ENCODE measurements around the gene CERS5.
A peak's percentile ranks its signal among the peaks of the same experiment; 100 is the strongest.
"Not testable (repeated sequence)": the region's sequence is repeated elsewhere in the genome, so short reads cannot be mapped to it uniquely, and the experiment has no call there.

CERS5 gene

DNA sequence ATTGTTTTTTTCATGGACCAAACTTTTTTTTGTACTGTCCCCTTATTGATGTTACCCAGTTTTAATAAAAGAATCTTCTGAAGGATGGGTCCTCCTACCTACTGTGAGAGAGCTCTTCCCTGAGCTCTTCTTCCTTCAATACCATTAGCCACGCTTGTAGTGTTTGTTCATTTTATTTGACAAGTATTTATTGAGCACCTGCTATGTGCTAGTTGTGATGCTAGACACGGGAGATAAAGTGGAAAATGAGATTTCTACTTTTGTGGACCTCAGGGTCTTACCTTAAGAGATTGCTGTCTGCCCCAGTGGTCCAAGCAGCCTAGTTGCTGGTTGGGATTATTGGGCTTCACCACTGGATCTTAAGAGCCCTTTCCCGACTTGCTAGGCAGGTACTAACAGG lies 66.6 kb downstream of the CERS5 start:
- no peak for DNase-seq

DNA sequence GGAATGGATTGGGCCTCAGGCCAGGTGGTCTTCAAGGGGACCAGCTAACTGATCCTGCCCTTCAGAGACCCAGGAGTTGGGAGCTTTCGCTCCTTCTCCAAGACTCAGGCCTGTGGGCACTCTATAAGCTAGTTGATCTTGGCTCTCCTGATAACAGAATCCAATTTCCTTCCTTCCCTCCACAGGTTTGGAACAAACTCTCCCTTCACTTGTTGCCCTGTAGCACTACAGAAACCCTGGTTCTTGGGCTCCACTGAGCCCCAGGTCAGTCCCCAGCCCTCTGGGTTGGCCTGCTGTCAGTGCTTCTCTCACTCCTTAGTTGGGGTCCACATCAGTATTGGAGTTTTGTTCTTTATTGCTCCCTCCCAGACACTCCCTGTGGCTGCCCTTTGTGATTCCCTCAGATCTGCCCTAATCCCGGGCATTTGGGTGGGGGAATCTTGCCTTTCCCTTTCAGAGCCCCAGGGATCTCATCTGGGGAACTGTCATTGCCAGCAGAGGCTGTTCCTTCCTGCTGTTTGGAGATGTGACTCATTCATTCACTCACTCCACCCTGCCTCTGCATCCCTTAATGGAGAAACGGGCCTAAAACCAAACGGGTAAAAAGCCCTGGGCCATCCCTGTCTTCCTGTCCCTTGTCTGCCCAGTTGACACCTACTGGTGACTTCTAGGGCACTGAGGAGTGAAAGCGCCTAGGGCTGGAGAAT lies 67.7 kb downstream of the CERS5 start:
- no peak for DNase-seq

GRCh38 chr12:50097952-50098351 lies 69.2 kb downstream of the CERS5 start:
- no peak for DNase-seq

- no peak for DNase-seq
Observed at GRCh38 chr12:50090391-50090790, 76.8 kb downstream of the CERS5 start.

DNA sequence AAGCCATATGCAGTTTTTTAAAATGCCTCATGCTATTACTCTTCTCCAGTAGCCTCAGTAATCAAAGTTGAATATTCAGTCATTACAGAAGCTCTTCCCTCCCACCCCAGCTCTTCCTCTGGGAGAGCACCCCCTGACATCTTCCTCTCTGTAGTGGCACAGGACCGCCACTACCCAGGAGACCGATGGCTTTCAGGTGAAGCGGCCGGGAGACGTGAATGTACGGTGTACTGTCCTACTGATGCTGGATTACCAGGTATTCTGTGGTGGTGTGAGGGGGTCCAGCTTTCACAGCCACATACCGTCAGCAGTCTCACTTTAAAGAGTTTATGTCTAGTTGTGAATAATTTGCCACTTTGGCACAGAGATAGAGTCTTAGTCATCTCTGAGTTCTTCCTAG lies 77.4 kb downstream of the CERS5 start:
- no peak for DNase-seq

GRCh38 chr12:50088577-50089335 lies 78.4 kb downstream of the CERS5 start:
- no peak for DNase-seq

- no peak for DNase-seq
Observed at GRCh38 chr12:50087995-50088394, 79.2 kb downstream of the CERS5 start.

DNA sequence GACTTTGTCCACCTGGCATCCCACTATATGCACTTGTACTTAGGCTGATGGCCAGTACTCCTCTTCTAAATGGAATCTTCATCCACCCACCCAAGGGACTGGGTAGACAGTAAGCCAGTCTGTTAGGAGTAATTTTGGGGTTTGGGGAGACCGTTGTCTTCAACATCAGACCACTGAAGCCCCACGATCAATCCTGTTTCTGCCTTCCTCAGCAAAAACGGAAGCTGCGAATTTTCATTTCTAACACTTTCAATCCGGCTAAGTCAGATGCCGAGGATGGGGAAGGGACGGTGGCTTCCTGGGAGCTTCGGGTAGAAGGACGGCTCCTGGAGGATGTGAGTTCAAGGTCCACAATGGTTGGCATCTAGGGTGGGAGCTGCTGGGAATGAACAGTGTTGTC lies 80.0 kb downstream of the CERS5 start:
- DNase-seq, result no peak

DNA sequence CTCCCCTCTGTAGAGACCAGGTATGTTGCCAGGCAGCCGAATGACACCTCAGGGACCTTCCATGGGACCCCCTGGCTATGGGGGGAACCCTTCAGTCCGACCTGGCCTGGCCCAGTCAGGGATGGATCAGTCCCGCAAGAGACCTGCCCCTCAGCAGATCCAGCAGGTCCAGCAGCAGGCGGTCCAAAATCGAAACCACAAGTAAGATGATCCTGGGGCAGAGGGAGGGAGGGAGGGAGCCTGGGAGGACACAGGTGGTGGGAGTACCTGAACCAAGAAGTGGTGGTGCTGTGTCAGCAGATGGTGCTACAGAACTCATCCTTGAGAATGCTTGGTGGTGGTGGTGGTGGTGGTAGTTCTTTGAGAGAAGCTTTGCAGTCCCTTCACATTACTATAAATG lies 81.0 kb downstream of the CERS5 start:
- no peak for DNase-seq

- DNase-seq, result no peak
Observed at GRCh38 chr12:50085615-50086072, 81.5 kb downstream of the CERS5 start.

DNA sequence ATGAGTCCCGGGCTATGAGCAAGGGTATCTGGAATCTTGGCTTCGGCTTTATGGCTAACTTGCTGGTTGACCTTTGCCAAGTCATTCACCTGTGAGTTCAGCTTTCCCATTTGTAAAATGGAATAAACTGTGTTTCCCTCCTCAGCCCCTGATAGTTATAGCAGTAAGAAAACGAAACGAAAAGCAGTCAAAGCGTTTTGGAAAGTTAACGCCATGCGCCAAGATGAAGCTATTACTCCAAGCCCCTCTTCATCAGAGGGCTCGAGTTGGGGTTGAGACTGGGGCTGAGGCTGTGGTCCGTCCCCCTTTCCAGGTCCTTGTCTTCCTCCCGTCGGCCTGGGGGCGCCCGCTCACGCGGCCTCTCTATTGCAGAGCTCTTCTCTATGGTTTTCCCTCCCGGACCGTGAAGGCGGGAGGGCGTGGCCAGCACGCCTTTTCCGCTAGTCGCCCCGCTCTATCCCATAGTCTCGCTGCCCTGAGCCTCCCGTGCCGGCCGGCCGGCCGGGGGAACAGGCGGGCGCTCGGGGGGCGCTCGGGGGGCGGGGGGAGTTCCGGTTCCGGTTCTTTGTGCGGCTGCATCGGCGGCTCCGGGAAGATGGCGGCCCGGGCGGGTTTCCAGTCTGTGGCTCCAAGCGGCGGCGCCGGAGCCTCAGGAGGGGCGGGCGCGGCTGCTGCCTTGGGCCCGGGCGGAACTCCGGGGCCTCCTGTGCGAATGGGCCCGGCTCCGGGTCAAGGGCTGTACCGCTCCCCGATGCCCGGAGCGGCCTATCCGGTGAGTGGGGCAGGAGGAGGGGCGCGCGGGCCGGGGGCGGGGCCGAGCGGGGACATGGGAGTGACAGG lies 82.2 kb downstream of the CERS5 start, which contains the start of gene SMARCD1:
Gene SMARCD1, plus strand, starts transcription at position 568 of the 840 bp plus-strand sequence. Its CDS starts 28 bp downstream, at position 596.
- DNase-seq, result peak; percentile 96

- DNase-seq, result not testable (repeated sequence)
Observed at GRCh38 chr12:50084409-50084774, 82.8 kb downstream of the CERS5 start.

- no peak for DNase-seq
Observed at GRCh38 chr12:50083301-50083700, 83.9 kb downstream of the CERS5 start.

- no peak for DNase-seq
Observed at GRCh38 chr12:50082644-50083043, 84.5 kb downstream of the CERS5 start.

- no peak for DNase-seq
Observed at GRCh38 chr12:50081096-50081808, 85.9 kb downstream of the CERS5 start.

DNA sequence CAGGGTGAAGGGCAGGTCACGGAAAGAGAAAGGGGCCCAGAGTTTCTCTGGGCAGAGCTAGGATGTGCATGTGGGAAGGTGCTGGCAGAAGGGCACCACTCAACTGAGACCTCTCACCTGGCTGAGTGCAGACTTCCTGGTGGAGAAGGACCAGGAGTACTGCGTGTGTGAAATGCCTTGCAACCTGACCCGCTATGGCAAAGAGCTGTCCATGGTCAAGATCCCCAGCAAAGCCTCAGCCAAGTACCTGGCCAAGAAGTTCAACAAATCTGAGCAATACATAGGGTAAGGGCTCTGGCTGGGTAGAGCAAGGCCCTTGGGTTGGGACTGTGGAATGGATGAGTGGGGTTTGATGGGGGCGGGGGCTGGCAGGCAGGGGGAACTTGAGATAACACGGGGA lies 87.4 kb downstream of the CERS5 start:
- DNase-seq, result no peak

Measured in NCI-H510A (cell line).